ENCODE results near the gene CHN2. TPM values are rescaled to one million over a fixed set of nuclear protein-coding genes. Genes with fewer than 3 reads are reported as not detected.

CHN2 gene
- total RNA-seq, 4 donors from 2014 or later = 8.0 to 9.8 (median 8.9) TPM

DNA sequence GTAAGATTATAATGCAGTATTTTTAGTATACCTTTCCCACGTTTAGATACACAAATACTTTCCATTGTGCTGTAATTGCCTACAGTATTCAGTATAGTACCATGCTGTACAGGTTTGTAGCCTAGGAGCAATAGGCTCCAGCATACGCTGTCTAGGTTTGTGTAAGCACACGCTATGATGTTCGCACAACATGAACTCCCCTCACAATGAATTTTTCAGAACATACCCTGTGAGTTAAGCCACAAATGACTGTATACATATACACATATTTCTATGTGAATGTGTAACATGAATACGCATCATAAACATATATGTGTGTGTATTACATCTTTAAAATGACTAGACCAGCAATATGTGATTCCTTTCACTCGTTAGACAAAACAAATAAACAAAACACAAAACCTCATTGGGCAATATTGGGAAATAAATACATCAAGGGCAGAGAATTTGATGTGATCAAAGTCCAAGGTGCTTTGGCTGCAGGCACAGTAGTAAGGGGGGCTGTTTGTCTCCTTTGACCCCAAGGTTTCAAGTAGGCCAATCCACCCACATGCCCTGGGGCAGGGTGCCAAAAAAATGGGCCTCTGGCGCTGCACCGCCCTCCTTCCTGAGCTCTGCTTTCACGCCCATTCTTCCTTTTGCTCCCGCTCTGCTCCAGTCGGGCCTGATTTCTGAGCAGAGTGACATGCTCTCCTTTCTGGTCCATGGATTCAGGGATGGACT, 33.9 kb downstream of the CHN2 start:
- intact Hi-C loops (cut with DNase I) = no loop called here
- Histone ChIP-seq H3K36me3 (no peaks in the 10 kb centered on the region), H3K9me3 (no peaks in the 10 kb centered on the region), H3K27ac (replicated peaks in 1 of 4) (no peak overlapping the region), H3K27me3 (no peaks in the 10 kb centered on the region), H3K4me1 (no peaks in the 10 kb centered on the region), H3K4me3 (no peak overlapping the region)
- no peak for DNase-seq (ENCODE audit: extremely low spot score)
- TF ChIP-seq, protein P1, sequence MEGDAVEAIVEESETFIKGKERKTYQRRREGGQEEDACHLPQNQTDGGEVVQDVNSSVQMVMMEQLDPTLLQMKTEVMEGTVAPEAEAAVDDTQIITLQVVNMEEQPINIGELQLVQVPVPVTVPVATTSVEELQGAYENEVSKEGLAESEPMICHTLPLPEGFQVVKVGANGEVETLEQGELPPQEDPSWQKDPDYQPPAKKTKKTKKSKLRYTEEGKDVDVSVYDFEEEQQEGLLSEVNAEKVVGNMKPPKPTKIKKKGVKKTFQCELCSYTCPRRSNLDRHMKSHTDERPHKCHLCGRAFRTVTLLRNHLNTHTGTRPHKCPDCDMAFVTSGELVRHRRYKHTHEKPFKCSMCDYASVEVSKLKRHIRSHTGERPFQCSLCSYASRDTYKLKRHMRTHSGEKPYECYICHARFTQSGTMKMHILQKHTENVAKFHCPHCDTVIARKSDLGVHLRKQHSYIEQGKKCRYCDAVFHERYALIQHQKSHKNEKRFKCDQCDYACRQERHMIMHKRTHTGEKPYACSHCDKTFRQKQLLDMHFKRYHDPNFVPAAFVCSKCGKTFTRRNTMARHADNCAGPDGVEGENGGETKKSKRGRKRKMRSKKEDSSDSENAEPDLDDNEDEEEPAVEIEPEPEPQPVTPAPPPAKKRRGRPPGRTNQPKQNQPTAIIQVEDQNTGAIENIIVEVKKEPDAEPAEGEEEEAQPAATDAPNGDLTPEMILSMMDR (IDR thresholded peaks at IDR 0.05) = no peak
- TF ChIP-seq POLR2AphosphoS5 (IDR thresholded peaks at IDR 0.05) = no peak
- no peak for TF ChIP-seq EP300 (IDR thresholded peaks at IDR 0.05)
- TF ChIP-seq POLR2A (IDR thresholded peaks at IDR 0.05; ENCODE audit: low read depth) = no peak
- WGBS = 92% methylated on average over 11 of the region's 11 CpGs

DNA sequence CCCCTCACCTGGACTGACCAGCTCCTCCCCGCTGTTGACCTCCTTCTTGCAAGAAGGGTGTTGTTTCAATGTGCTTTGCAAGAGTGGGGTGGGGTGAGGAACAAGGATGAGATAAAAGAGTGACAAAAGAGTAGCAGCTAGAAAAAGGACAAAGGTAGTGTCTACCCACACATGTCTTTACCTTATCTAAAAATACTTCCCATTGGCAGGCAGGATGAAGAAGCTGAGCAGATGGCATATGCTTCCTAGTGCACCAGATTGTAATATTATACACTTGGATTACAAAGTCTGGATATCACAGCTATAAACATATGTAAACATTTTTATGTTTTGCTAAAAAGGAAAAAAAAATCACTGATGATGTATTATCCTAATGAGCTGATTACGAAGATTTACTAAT, 34.5 kb downstream of the CHN2 start:
- no peak overlapping the region for H3K27ac ChIP-seq (replicated peaks in 1 of 4)
- WGBS = 96% methylated on average over 2 of the region's 2 CpGs
- H3K36me3 ChIP-seq = no peaks in the 10 kb centered on the region
- TF ChIP-seq POLR2A (IDR thresholded peaks at IDR 0.05; ENCODE audit: low read depth) (no peak), POLR2AphosphoS5 (IDR thresholded peaks at IDR 0.05) (no peak), EP300 (IDR thresholded peaks at IDR 0.05) (no peak)
- TF ChIP-seq, protein P1 (IDR thresholded peaks at IDR 0.05) = no peak
- H3K9me3 ChIP-seq = no peaks in the 10 kb centered on the region
- H3K4me1 ChIP-seq = no peaks in the 10 kb centered on the region
- intact Hi-C loops (cut with DNase I) = no loop called here
- no peak for DNase-seq (ENCODE audit: extremely low spot score)
- H3K27me3 ChIP-seq = no peaks in the 10 kb centered on the region
- H3K4me3 ChIP-seq = no peak overlapping the region

DNA sequence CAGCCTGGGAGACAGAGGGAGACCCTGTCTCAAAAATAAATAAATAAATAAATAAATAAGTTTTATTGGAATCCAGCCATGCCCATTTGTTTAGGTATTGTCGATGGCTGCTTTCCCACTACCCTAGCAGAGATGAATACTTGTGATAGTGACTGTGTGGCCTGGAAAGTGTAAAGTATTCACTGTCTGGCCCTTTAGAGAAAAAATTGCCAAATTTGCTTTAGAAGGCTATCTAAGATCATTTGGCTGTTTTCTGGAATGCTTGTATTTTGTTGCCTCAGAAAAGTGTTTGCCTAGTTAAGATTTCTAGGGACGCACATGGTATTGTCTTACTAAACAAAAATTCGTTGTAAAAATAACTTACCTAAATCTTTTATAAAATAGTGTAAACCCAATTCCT, 35.4 kb downstream of the CHN2 start:
- H3K36me3 ChIP-seq = no peaks in the 10 kb centered on the region
- no peak overlapping the region for H3K4me3 ChIP-seq
- H3K9me3 ChIP-seq = no peaks in the 10 kb centered on the region
- DNase-seq (ENCODE audit: extremely low spot score) = no peak
- 86% methylated on average over 3 of the region's 3 CpGs for WGBS
- no peaks in the 10 kb centered on the region for H3K4me1 ChIP-seq
- H3K27ac ChIP-seq (replicated peaks in 1 of 4) = no peak overlapping the region
- no peak for TF ChIP-seq POLR2A (IDR thresholded peaks at IDR 0.05; ENCODE audit: low read depth)
- TF ChIP-seq, protein P1 (IDR thresholded peaks at IDR 0.05) = no peak
- TF ChIP-seq POLR2AphosphoS5 (IDR thresholded peaks at IDR 0.05) = no peak
- no peak for TF ChIP-seq EP300 (IDR thresholded peaks at IDR 0.05)
- intact Hi-C loops (cut with DNase I) = no loop called here
- H3K27me3 ChIP-seq = no peaks in the 10 kb centered on the region

DNA sequence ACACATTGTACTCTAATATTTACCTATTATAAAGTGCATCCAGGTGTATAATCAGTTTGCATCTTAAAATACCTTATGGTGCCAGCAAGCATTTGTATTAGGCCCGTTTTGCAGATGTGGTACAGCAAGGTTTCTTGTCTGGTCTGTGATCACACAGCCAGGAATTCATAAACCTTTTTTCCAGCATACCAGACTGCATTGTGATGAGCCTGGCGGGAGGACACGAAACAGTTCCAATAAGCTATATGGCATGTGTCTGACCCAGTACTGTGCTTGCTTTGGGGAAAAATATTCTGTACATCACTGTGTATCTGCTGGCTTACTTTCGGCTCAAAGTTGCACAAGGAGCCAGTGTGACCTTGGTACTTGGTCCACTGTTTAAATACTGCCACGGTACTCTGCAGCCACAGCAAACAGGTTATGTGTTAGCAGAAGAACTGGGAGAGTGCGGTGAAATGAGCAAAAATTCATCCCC, 36.3 kb downstream of the CHN2 start:
- intact Hi-C loops (cut with DNase I) = no loop called here
- 98% methylated on average over 6 of the region's 6 CpGs for WGBS
- Histone ChIP-seq H3K27ac (replicated peaks in 1 of 4) (no peak overlapping the region), H3K9me3 (no peaks in the 10 kb centered on the region), H3K4me3 (no peak overlapping the region), H3K36me3 (no peaks in the 10 kb centered on the region), H3K27me3 (no peaks in the 10 kb centered on the region), H3K4me1 (no peaks in the 10 kb centered on the region)
- TF ChIP-seq, protein P1 (IDR thresholded peaks at IDR 0.05) = no peak
- DNase-seq (ENCODE audit: extremely low spot score) = no peak
